ENCODE measurements around the gene KCNQ5.
"Not testable (repeated sequence)": the region's sequence is repeated elsewhere in the genome, so short reads cannot be mapped to it uniquely, and the experiment has no call there.

KCNQ5 gene

GRCh38 chr6:73216859-73217258 is 595.0 kb downstream of the KCNQ5 start:
- DNase-seq: no peak

GRCh38 chr6:73225396-73225795 is 603.5 kb downstream of the KCNQ5 start, which contains the start of gene KHDC1L:
KHDC1L (minus strand) TSS chr6:73225496; CDS start chr6:73225408, 88 bp downstream.
- DNase-seq: no peak

- no peak for DNase-seq
These were observed 605.9 kb downstream of the KCNQ5 start for GRCh38 chr6:73227606-73228255.

GRCh38 chr6:73231986-73232391 is 610.1 kb downstream of the KCNQ5 start:
- no peak for DNase-seq

- no peak for DNase-seq
These were observed 611.2 kb downstream of the KCNQ5 start for GRCh38 chr6:73233048-73233447.

GRCh38 chr6:73233971-73234370 is 612.1 kb downstream of the KCNQ5 start:
- DNase-seq: not testable (repeated sequence)

GRCh38 chr6:73234733-73235132 is 612.9 kb downstream of the KCNQ5 start:
- no peak for DNase-seq

GRCh38 chr6:73236144-73236750 is 614.4 kb downstream of the KCNQ5 start:
- no peak for DNase-seq

- DNase-seq: no peak
These were observed 618.9 kb downstream of the KCNQ5 start for GRCh38 chr6:73240730-73241129.

- DNase-seq: no peak
These were observed 620.1 kb downstream of the KCNQ5 start for GRCh38 chr6:73242001-73242400.
